C4-2B (cell line): ENCODE results near the gene ADAM8.

Experiments
- H3K27ac ChIP-seq: fragments of 450-650 bp; 2 replicates; pipeline ENCODE4 v1.5.1; 2017
- ZFX ChIP-seq: fragments of 450-650 bp; IDR thresholded peaks from 2 replicates; pipeline ENCODE4 v1.6.1; 2017
- TF ChIP-seq, protein P1 (sequence below): fragments of 450-650 bp; conservative IDR thresholded peaks from 2 replicates; pipeline ENCODE4 v1.5.1; 2017; ENCODE audit warnings: mild to moderate bottlenecking

The ADAM8 gene

GRCh38 chr10:133214468-133215410 is 61.9 kb downstream of the ADAM8 start:
- TF ChIP-seq, protein P1, sequence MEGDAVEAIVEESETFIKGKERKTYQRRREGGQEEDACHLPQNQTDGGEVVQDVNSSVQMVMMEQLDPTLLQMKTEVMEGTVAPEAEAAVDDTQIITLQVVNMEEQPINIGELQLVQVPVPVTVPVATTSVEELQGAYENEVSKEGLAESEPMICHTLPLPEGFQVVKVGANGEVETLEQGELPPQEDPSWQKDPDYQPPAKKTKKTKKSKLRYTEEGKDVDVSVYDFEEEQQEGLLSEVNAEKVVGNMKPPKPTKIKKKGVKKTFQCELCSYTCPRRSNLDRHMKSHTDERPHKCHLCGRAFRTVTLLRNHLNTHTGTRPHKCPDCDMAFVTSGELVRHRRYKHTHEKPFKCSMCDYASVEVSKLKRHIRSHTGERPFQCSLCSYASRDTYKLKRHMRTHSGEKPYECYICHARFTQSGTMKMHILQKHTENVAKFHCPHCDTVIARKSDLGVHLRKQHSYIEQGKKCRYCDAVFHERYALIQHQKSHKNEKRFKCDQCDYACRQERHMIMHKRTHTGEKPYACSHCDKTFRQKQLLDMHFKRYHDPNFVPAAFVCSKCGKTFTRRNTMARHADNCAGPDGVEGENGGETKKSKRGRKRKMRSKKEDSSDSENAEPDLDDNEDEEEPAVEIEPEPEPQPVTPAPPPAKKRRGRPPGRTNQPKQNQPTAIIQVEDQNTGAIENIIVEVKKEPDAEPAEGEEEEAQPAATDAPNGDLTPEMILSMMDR = no peak
- TF ChIP-seq ZFX = no peak
- no peak overlapping the region for H3K27ac ChIP-seq

- no peak overlapping the region for H3K27ac ChIP-seq
- TF ChIP-seq, protein P1 = no peak
Measured at GRCh38 chr10:133213641-133214467, 62.8 kb downstream of the ADAM8 start.

DNA sequence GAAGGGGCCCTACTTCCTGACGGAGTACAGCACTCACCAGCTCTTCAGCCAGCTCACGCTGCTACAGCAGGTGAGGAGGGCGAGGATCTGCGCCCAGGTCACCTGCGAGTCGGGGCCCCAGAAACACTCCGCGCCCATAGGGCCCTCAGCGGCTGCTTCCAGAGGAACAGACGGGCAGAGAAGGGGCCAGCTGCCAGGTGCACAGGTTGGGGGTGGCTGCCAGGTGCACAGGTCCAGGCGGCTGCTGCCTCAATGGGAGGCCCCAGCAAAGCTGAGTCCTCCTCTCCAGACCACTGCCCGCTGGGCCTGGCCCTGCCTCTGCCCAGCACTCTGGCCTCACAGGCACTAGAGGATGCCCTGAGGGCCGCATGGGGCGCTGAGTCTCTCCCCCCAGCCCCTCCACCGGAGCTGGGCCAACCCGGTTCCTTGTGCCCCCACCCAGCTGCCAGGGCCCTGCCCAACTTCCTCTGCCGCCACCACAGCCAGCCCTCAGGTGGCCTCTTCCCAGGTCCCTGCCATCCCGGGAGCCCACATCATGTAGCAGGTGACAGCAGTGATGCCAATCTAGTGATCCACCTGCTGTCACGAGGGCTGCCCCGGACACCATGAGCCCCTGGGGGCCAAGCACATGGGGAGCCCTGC is 63.7 kb downstream of the ADAM8 start:
- no peak for TF ChIP-seq ZFX
- TF ChIP-seq, protein P1 = no peak
- H3K27ac ChIP-seq = no peak overlapping the region
